Kidney tubule cell (primary cell): ENCODE data around the gene CCM2L.

Experiments
- DNase-seq: peaks from one replicate; pipeline ENCODE4 v3.0.0-alpha.2; 2018; ENCODE audit warnings: low spot score

The CCM2L gene

GRCh38 chr20:32010101-32010500 lies at the start of gene CCM2L:
TSS of gene CCM2L (plus strand) at chr20:32010438. CDS start at chr20:32010455, 17 bp downstream.
- DNase-seq, result no peak

- no peak for DNase-seq
Observed at GRCh38 chr20:31962761-31963160, 47.5 kb upstream of the CCM2L start.

DNA sequence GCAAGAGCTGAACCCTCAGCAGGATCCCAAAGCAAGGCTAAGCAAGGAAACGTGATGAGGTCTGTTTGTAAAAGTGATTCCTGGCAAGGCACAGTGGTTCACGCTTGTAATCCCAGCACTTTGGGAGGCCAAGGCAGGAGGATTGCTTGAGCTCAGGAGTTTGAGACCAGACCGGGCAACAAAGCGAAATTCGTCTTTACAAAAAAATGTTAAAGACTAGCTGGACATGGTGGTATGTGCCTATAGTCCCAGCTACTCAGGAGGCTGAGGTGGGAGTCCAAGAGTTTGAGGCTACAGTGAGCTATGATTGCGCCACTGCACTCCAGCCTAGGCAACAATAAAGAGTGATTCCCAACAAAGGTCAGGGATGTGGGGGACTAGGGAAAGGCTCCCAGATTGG lies 46.3 kb upstream of the CCM2L start:
- DNase-seq, result no peak

- no peak for DNase-seq
Observed at GRCh38 chr20:31966991-31967655, 43.1 kb upstream of the CCM2L start.

DNA sequence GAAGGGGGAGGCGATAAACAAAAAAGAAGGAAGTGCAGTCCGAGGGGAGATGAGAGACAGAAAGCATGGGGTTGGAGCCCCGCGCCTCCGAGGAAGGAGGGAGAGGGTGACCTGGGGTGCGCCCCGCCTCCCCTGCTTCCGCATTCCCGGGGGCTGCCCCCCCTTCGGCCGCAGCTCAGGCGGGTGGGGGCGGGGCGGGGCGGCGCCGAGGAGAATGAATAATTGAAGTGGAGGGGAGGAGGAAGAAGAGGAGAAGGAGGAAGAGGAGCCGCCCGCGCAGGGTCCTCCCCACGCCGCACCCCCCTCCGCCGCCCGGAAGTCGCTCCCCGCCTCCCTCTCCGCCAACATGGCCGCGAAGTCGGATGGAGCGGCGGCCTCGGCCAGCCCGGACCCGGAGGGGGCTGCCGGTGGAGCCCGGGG lies 42.4 kb upstream of the CCM2L start, which contains the start of gene XKR7:
Gene XKR7 (plus strand): TSS at position 322 of the 420 bp plus-strand sequence. CDS start 25 bp downstream, at position 347.
- DNase-seq, result no peak

DNA sequence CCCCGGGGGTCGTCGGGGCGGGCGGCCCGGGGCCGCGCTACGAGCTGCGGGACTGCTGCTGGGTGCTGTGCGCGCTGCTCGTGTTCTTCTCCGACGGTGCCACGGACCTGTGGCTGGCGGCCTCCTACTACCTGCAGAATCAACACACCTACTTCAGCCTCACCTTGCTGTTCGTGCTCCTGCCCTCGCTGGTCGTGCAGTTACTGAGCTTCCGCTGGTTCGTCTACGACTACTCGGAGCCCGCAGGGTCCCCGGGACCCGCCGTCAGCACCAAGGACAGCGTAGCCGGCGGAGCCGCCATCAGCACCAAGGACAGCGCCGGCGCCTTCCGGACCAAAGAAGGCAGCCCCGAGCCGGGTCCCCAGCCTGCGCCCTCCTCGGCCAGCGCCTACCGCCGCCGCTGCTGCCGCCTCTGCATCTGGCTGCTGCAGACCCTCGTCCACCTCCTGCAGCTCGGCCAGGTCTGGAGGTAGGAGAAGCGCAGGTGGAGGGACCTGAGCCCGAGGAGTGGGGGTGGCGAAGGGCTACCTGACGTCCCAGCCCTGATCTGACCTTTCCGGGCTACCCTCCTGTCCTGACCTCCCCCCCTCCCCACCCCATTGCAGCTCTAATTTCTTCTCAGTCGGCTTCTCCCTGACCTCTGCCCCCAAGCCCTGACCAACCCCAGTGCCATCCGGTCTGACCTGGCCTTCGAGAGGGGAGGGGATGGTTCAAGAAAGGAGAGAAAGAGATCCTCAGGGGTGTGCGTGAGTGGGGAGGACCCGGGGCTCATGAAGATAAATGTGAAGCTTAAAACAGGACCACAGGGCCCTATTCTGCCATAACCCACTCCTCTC lies 41.7 kb upstream of the CCM2L start:
- DNase-seq, result peak; percentile 72

DNA sequence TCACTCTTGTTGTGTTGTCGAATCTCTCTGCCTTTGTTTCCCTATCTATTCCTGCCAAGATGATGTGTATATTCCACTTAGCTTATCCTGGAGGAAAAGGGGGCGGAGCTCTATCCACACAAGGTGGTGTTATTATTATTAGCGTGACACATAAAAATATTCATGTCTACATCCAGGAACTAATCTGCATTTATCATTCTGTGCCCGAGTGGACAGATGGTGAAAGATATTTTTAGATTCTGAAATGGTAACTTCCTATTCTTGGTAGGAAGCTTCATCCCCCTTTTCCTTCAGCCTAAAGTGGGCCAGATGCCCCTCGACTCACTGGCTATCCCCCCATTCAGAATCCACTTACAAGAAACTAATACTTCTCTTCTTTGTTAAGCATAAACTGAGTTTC lies 40.2 kb upstream of the CCM2L start:
- no peak for DNase-seq

- peak; percentile 93 for DNase-seq
Observed at GRCh38 chr20:31972471-31973021, 37.7 kb upstream of the CCM2L start.

GRCh38 chr20:31974296-31974695 lies 35.9 kb upstream of the CCM2L start:
- DNase-seq, result no peak

DNA sequence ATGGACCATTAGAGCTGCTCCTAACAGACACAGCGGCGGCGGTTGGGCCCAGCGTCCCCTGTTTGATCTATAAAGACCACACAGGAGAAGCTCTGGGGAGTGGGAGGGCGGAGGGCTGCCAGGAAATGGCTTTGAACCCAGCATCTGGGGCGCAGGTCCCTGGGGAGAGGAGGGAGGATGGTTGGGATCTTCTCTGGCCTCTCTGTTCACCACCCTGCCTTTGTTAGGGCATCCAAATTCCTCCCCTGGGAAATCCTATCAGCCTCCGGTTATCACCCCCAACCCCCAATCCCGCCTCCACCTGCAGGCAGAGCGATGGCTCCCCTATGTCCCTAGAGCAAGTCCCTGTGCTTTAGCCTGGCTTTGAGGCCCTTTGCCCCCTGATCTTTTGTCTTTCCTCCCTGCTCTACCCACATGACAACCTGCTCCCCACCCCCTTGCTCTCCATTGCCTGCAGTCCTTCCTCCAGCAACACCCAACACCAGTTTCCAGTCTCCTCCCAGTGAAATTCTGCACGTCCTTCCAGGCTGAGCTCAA lies 35.2 kb upstream of the CCM2L start:
- no peak for DNase-seq

- DNase-seq, result no peak
Observed at GRCh38 chr20:31975874-31976273, 34.4 kb upstream of the CCM2L start.

- no peak for DNase-seq
Observed at GRCh38 chr20:31977080-31977479, 33.2 kb upstream of the CCM2L start.

DNA sequence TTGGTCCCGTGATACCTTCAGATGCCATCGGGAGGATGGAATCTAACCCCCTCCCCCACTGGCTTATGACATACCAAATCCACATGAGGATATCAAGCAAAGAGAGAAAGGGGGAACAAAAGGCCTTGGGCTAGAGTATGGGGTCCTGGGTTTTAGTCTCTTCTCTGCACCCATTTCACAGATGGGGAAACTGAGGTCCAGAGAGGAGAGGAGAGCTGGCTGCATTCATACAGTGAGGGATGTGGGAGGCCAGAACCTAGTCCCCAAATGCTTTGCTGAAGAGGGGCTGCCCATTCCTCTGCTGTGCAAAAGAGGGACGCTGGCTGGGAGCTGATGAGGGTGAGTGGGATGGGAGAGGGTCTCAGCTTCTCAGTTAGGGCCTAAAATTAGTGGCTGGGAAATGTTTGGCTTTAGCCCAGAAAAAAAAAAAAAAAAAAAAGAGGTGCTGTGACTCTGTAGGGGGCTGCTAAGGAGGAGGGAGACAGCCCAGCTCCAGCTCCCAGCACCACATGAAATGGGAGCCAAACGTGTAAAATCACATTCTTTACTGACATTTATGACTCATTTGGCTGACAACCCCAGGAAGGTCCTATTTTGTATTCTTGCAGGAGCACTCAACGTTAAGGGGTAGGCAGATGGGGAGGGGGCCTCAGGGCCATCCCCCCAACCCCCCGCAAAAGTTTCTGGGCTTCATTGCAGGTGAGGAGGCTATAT lies 30.4 kb upstream of the CCM2L start:
- DNase-seq, result peak; percentile 12

DNA sequence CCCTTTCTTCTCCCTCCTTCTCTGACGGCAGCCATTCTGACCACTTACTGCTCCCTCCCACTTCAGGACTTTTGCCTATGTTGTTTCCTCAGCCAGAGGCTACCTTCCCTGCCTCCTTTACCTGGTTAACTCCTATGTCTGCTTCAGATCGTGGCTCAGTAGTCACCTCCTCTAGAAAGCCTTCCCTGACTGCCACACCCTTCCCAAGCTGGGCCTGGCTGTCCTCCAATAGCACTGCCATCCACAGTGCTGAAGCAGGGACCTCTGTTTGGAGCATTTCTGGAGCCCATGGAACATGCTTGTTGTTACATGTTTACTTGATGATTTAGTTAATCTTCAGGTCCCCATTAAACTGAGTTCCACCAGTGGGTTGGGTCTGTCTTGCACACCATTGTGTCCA lies 28.5 kb upstream of the CCM2L start:
- DNase-seq, result no peak

- DNase-seq, result no peak
Observed at GRCh38 chr20:31984981-31985471, 25.2 kb upstream of the CCM2L start.

DNA sequence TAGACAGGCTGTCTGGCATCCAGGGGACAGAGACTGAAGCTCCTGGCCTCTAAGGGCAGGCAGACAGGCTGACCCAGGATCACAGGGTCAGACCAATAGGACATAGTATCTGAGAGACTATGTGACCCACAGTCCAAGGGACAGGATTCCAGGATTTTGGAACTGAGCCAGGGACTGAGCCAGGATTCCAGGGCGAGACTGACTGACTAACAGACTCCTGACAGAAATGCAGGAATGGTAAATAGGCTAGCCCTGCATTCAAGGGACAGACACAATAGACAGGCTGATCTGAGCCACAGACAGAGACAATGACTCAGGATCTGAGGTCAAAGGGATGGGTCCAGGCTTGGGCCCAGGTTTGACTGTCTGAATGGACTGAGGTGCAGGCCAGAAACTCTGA lies 22.5 kb upstream of the CCM2L start:
- DNase-seq, result peak; percentile 93

GRCh38 chr20:31988430-31989015 lies 21.7 kb upstream of the CCM2L start:
- DNase-seq, result peak; percentile 36

- DNase-seq, result no peak
Observed at GRCh38 chr20:31989030-31989645, 21.1 kb upstream of the CCM2L start.

DNA sequence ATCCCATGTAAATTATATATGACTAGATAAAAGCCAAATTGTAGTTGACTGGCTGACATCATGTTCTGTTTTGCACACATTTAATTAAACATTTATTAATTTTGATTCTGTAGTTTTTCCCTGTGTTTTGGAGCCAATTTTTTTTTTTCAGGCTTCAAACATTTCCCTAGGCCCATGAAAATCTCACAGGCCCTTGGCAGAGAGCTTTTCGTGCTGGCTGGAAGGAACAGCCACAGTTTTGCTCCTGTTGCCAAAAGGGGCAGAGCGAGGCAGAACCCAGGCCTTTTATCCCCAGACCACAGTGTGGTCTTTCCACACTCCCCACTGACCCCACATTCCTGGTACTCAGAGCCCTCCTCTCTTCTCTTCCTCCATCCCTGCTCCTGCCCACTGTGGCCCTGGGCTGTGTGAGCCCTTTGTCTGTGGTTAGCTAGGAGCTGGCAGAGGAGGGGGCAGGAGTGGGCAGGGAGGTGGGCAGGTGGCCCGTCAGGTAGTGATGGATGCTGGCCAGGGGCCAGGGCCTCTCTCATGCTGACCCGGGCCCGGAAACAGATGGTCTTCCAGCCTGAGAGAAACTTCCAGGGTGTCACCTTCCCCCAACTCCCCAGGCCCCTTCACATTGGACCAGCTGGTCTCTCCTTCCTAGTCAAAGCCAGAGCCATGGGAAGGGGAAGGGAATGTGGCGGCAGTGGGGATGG lies 19.4 kb upstream of the CCM2L start:
- no peak for DNase-seq

DNA sequence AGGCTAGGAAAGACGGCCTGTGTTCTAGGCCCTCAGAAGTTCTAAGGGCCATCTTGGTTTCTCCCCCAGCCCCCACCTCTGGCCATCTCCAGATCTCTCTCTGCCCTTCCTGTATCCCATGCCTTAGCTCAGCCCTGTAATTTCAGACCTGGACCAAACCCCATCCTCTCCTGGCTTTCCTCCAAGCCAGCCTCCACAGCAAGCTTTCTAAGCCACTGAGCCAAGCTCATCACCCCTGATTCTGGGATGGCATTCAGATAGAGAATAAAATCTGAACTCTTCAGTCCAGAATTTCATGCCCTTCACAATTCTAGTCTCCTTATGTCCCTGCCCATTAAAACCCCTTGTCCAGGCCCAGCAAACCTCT lies 18.9 kb upstream of the CCM2L start:
- no peak for DNase-seq

DNA sequence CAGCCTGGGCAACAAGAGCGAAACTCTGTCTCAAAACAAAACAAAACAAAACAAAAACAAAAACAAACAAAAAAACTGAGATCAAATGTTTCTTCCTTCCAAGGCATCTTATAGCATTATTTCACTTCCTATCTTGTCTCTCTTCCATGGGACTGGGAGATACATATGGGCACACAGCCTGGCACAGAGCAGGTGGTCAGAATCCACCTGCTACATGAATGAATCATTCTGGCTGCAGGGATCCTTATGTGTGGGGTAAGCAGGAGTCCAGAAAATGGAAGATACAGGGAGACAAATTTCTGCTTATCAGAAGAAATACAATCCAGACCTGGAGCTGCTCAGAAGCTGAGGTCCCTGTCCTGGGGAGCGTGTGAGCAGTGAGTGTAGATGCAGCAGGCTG lies 18.2 kb upstream of the CCM2L start:
- no peak for DNase-seq
